Activated T-helper 1 cell treated with Interleukin-2 at 50 U/mL for 16 hours (primary cell): ENCODE data around the gene DDAH2.

Experiments
- DNase-seq: peaks from one replicate; pipeline ENCODE4 v3.0.0-alpha.2; 2020; ENCODE audit warnings: low read depth

Gene DDAH2

GRCh38 chr6:31689249-31690110, 39.6 kb downstream of the DDAH2 start:
- no peak for DNase-seq

- DNase-seq, result no peak
Observed at GRCh38 chr6:31687860-31688693, 41.0 kb downstream of the DDAH2 start.

- no peak for DNase-seq
Observed at GRCh38 chr6:31687321-31687720, 41.8 kb downstream of the DDAH2 start.

GRCh38 chr6:31686483-31686882, 42.6 kb downstream of the DDAH2 start:
- no peak for DNase-seq

GRCh38 chr6:31683591-31683990, 45.5 kb downstream of the DDAH2 start:
- no peak for DNase-seq

GRCh38 chr6:31681135-31681671, 47.9 kb downstream of the DDAH2 start:
- DNase-seq, result peak; percentile 31

GRCh38 chr6:31680226-31681134, 48.6 kb downstream of the DDAH2 start, which contains the start of gene LY6G5C:
LY6G5C (minus strand) TSS chr6:31681067; CDS start chr6:31680373, 694 bp downstream.
- peak; percentile 38 for DNase-seq

GRCh38 chr6:31677955-31678354, 51.1 kb downstream of the DDAH2 start:
- DNase-seq, result no peak
